ENCODE results near the gene ZNHIT2. TPM values are rescaled to one million over a fixed set of nuclear protein-coding genes. Genes with fewer than 3 reads are reported as not detected.

ZNHIT2 gene
- total RNA-seq, 2 experiments from 2014 or later: 11.1 to 11.9 TPM

DNA sequence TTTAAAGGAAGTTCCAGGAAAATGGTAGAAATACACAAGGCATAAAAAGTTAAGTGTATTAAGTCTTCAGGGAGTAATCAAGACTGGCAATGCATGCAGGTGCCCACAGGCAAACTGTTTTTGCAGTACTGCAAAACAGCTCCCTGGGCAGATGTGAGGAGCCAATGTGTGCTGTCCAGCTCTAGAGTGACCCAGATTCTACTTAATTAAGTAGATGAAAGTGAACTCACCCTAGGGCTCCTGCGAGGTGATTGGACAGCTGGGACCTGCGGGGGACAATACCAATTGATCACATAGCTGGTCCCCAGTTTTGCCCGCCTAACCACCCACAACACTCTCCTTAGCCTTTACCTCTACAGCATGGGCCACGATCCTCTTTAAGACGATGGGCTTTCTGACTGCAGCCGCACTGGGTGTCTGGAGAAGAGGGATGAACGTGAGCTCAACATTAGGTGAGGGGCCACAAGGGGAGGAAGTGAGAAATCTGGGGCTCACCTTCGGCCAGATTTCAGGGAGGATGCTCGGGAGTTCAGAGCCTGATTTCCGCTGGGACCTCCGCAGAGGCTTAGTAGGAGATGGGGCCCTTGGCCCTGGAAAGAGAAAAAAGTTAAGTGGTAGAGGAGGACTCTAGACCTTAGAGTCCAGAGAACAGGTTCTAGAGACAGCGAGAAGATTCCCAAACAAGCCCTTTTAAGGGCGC, 34.2 kb downstream of the ZNHIT2 start:
- Mint-ChIP-seq H3K36me3 (peaks cover 35% of the 10 kb centered on the region), H3K27me3 (no peaks in the 10 kb centered on the region)

GRCh38 chr11:65078786-65079342, 38.6 kb downstream of the ZNHIT2 start:
- H3K27ac Mint-ChIP-seq: peak overlapping the region; percentile 85
- H3K4me3 Mint-ChIP-seq: peak overlapping the region; percentile 53
- peaks cover 44% of the 10 kb centered on the region for H3K36me3 Mint-ChIP-seq
- ATAC-seq (ENCODE audit: low read depth) (no peak), DNase-seq (no peak)
- H3K4me1 Mint-ChIP-seq: peaks cover 51% of the 10 kb centered on the region
- no peaks in the 10 kb centered on the region for H3K27me3 Mint-ChIP-seq
- no peaks in the 10 kb centered on the region for H3K9me3 Mint-ChIP-seq
- POLR2A ChIA-PET: interaction anchor here (1.1 kb wide), 1 partner anchor 39 kb away, joined by 4 read pairs; no protein-coding TSS in a partner anchor

More for the DNA sequence above, 34.2 kb downstream of the ZNHIT2 start:
- H3K4me1 Mint-ChIP-seq: peaks cover 46% of the 10 kb centered on the region
- H3K9me3 Mint-ChIP-seq: no peaks in the 10 kb centered on the region
- peak overlapping the region; percentile 99 for H3K27ac Mint-ChIP-seq
- POLR2A ChIA-PET: interaction anchor here (0.9 to 2.3 kb wide), 12 partner anchors 13 to 338 kb away, joined by 3 to 15 read pairs (median 4); partner anchors contain the start of genes ARL2, FAU, MRPL49 and PPP2R5B
- no peak for DNase-seq
- peak; percentile 11 for ATAC-seq (ENCODE audit: low read depth)
- peak overlapping the region; percentile 98 for H3K4me3 Mint-ChIP-seq

DNA sequence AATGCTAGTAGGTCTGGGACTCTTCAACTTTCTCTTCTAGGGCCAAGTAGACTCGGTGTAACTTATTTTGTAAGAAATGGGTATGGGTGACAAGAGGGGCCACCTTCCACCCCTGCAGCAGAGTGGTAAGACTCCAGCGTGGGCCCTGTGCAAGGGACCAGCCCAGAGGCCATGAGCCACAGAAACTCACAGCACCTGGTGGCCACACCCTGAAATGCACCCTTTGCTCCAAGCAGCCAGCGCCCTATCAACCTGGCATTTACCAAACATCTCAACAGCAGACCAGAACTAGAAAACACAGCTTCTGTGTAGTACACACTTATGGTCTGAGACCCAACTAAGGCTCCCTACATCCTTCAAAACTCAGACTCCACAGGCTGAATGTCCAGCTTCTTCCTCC, 39.4 kb downstream of the ZNHIT2 start:
- peaks cover 44% of the 10 kb centered on the region for H3K36me3 Mint-ChIP-seq
- DNase-seq: peak; percentile 76
- no peaks in the 10 kb centered on the region for H3K27me3 Mint-ChIP-seq
- peak overlapping the region; percentile 85 for H3K27ac Mint-ChIP-seq
- peaks cover 50% of the 10 kb centered on the region for H3K4me1 Mint-ChIP-seq
- no peaks in the 10 kb centered on the region for H3K9me3 Mint-ChIP-seq
- peak; percentile 85 for ATAC-seq (ENCODE audit: low read depth)
- POLR2A ChIA-PET: no interaction called here
- H3K4me3 Mint-ChIP-seq: peak overlapping the region; percentile 53

- POLR2A ChIA-PET: no interaction called here
- peak overlapping the region; percentile 21 for H3K27ac Mint-ChIP-seq
- ATAC-seq (ENCODE audit: low read depth) (no peak), DNase-seq (no peak)
- H3K36me3 Mint-ChIP-seq: peaks cover 38% of the 10 kb centered on the region
- H3K4me1 Mint-ChIP-seq: peaks cover 44% of the 10 kb centered on the region
- H3K9me3 Mint-ChIP-seq: no peaks in the 10 kb centered on the region
- no peaks in the 10 kb centered on the region for H3K27me3 Mint-ChIP-seq
- no peak overlapping the region for H3K4me3 Mint-ChIP-seq
Measured at GRCh38 chr11:65077451-65077850, 40.0 kb downstream of the ZNHIT2 start.

- ATAC-seq (ENCODE audit: low read depth) (no peak), DNase-seq (no peak)
- Mint-ChIP-seq H3K36me3 (peaks cover 15% of the 10 kb centered on the region), H3K9me3 (no peaks in the 10 kb centered on the region), H3K27ac (no peak overlapping the region), H3K4me3 (no peak overlapping the region), H3K27me3 (no peaks in the 10 kb centered on the region), H3K4me1 (peaks cover 12% of the 10 kb centered on the region)
- POLR2A ChIA-PET: no interaction called here
Measured at GRCh38 chr11:65072631-65072966, 44.9 kb downstream of the ZNHIT2 start.

- DNase-seq (no peak), ATAC-seq (ENCODE audit: low read depth) (no peak)
- no peak overlapping the region for H3K27ac Mint-ChIP-seq
- H3K36me3 Mint-ChIP-seq: peaks cover 13% of the 10 kb centered on the region
- no peaks in the 10 kb centered on the region for H3K27me3 Mint-ChIP-seq
- H3K4me3 Mint-ChIP-seq: no peak overlapping the region
- peaks cover 8% of the 10 kb centered on the region for H3K4me1 Mint-ChIP-seq
- POLR2A ChIA-PET: no interaction called here
- no peaks in the 10 kb centered on the region for H3K9me3 Mint-ChIP-seq
Measured at GRCh38 chr11:65071907-65072630, 45.4 kb downstream of the ZNHIT2 start.

- Mint-ChIP-seq H3K36me3 (no peaks in the 10 kb centered on the region), H3K27ac (no peak overlapping the region), H3K4me1 (peaks cover 4% of the 10 kb centered on the region), H3K9me3 (no peaks in the 10 kb centered on the region), H3K4me3 (no peak overlapping the region), H3K27me3 (no peaks in the 10 kb centered on the region)
- POLR2A ChIA-PET: interaction anchor here (0.5 kb wide), 1 partner anchor 53 kb away, joined by 3 read pairs; no protein-coding TSS in a partner anchor
- ATAC-seq (ENCODE audit: low read depth): no peak
- DNase-seq: no peak
Measured at GRCh38 chr11:65069217-65069616, 48.3 kb downstream of the ZNHIT2 start.

- DNase-seq: no peak
- Mint-ChIP-seq H3K4me3 (no peak overlapping the region), H3K27me3 (no peaks in the 10 kb centered on the region), H3K4me1 (peaks cover 4% of the 10 kb centered on the region), H3K36me3 (no peaks in the 10 kb centered on the region), H3K27ac (no peak overlapping the region), H3K9me3 (no peaks in the 10 kb centered on the region)
- ATAC-seq (ENCODE audit: low read depth): no peak
- POLR2A ChIA-PET: no interaction called here
Measured at GRCh38 chr11:65067446-65067845, 50.1 kb downstream of the ZNHIT2 start.

DNA sequence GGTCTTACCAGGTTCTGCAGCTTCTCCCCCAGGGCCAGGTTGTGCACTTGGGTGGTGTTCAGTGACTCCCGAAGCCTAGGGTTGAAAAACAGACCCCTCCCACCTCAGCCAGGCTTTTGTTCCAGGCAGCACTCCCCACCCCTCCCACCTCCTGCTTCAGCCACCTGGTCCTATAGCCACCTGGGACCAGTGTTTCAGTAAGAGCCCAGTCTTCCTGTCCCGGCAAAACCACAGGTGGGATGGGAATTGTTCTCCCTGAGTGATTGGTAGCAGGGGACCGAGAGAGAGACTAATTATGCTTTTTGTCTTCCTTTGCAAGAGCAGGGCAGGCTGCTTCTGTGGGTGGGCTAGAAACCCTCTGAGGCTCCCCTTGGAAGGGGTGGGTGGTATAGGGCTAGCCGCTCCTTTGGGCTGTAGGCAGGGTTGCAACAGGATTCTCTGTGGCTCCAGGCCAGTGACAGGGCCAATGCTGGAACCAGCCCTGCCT, 50.7 kb downstream of the ZNHIT2 start:
- H3K27ac Mint-ChIP-seq: no peak overlapping the region
- no peaks in the 10 kb centered on the region for H3K36me3 Mint-ChIP-seq
- H3K4me3 Mint-ChIP-seq: no peak overlapping the region
- POLR2A ChIA-PET: no interaction called here
- no peak for ATAC-seq (ENCODE audit: low read depth)
- H3K27me3 Mint-ChIP-seq: no peaks in the 10 kb centered on the region
- no peaks in the 10 kb centered on the region for H3K9me3 Mint-ChIP-seq
- peaks cover 4% of the 10 kb centered on the region for H3K4me1 Mint-ChIP-seq
- DNase-seq: no peak

Small RNA genes within 50 kb of the gene (microRNA-seq; reads per million reads assigned to microRNA genes)
- gene MIR6751: not detected

Other genes with a start within 250 kb of the ZNHIT2 start
- gene EHD1, start 239.1 kb downstream of the ZNHIT2 start, total RNA-seq: 100 to 1,000 TPM; 187 to 195 TPM
- 10 to 100 TPM; 34.5 to 39.7 TPM for gene ATG2A, start 200.5 kb downstream of the ZNHIT2 start, total RNA-seq
- 10 to 100 TPM; 18.6 to 22.3 TPM for gene PPP2R5B, start 193.0 kb downstream of the ZNHIT2 start, total RNA-seq
- gene GPHA2, start 181.8 kb downstream of the ZNHIT2 start, total RNA-seq: not detected
- not detected for gene MAJIN, start 145.6 kb downstream of the ZNHIT2 start, total RNA-seq
- gene BATF2, start 120.7 kb downstream of the ZNHIT2 start, total RNA-seq: 1 to 10 TPM; 1.2 TPM
- 10 to 100 TPM; 69.5 to 70.2 TPM for gene ARL2, start 103.5 kb downstream of the ZNHIT2 start, total RNA-seq
- 10 to 100 TPM; 22.4 to 28.3 TPM for gene SNX15, start 90.3 kb downstream of the ZNHIT2 start, total RNA-seq
- gene SAC3D1, start 76.5 kb downstream of the ZNHIT2 start, total RNA-seq: 10 to 100 TPM; 24.2 to 25.8 TPM
- gene NAALADL1, start 59.1 kb downstream of the ZNHIT2 start, total RNA-seq: 10 to 100 TPM; 19.8 to 22.3 TPM
- 10 to 100 TPM; 85.5 to 95.7 TPM for gene CDCA5, start 33.7 kb downstream of the ZNHIT2 start, total RNA-seq
- gene ZFPL1, start 33.5 kb downstream of the ZNHIT2 start, total RNA-seq: 10 to 100 TPM; 37.3 to 41.2 TPM
- gene VPS51, start 21.5 kb downstream of the ZNHIT2 start, total RNA-seq: 100 to 1,000 TPM; 130 to 138 TPM
- 10 to 100 TPM; 26.1 to 26.2 TPM for gene TM7SF2, start 5.8 kb downstream of the ZNHIT2 start, total RNA-seq
- 1,000 to 10,000 TPM; 1,110 to 1,162 TPM for gene FAU, start 4.4 kb upstream of the ZNHIT2 start, total RNA-seq
- gene MRPL49, start 4.6 kb upstream of the ZNHIT2 start, total RNA-seq: 10 to 100 TPM; 50.7 to 53.6 TPM
- 10 to 100 TPM; 43.4 to 45.1 TPM for gene SYVN1, start 16.8 kb upstream of the ZNHIT2 start, total RNA-seq
- not detected for gene SPDYC, start 52.5 kb upstream of the ZNHIT2 start, total RNA-seq
- 100 to 1,000 TPM; 164 to 174 TPM for gene CAPN1, start 64.2 kb upstream of the ZNHIT2 start, total RNA-seq
- gene POLA2, start 144.3 kb upstream of the ZNHIT2 start, total RNA-seq: 10 to 100 TPM; 57.3 to 62.2 TPM
- 1 to 10 TPM in 1 of 2 experiments, under 1 TPM in 1; 0.51 to 1.7 TPM for gene CDC42EP2, start 197.2 kb upstream of the ZNHIT2 start, total RNA-seq
- 10 to 100 TPM; 80.2 to 82.7 TPM for gene DPF2, start 216.2 kb upstream of the ZNHIT2 start, total RNA-seq
- 1 to 10 TPM in 1 of 2 experiments, under 1 TPM in 1; 0.97 to 1.2 TPM for gene TIGD3, start 237.1 kb upstream of the ZNHIT2 start, total RNA-seq

Data from activated naive CD8-positive, alpha-beta T cell treated with anti-CD3 and anti-CD28 coated beads, Interleukin-2, amount 10 ng/mL, durations not matched to agents 7 days and 5 days (primary cell).